ENCODE results near the gene WASHC2A. TPM values are rescaled to one million over a fixed set of nuclear protein-coding genes. Genes with fewer than 3 reads are reported as not detected.
A peak's percentile ranks its signal among the peaks of the same experiment; 100 is the strongest.
"Not testable (repeated sequence)": the region's sequence is repeated elsewhere in the genome, so short reads cannot be mapped to it uniquely, and the experiment has no call there.

The WASHC2A gene
- polyA plus RNA-seq, 1 experiment: 59.9 TPM

GRCh38 chr10:50027195-50027594 is 40.6 kb upstream of the WASHC2A start:
- no peaks in the 10 kb centered on the region for H3K9me3 ChIP-seq (ENCODE audit: control insufficient read depth, insufficient read depth, low read length)
- H3K4me3 ChIP-seq (ENCODE audit: low read depth, low read length): no peak overlapping the region
- POLR2A ChIA-PET: no interaction called here
- H3K27me3 ChIP-seq (ENCODE audit: control insufficient read depth, insufficient read depth, low read length): peaks cover 18% of the 10 kb centered on the region
- no peak for DNase-seq (ENCODE audit: low read depth, low spot score)
- H3K27ac ChIP-seq (ENCODE audit: low read depth, low read length): no peak overlapping the region
- no peak for TF ChIP-seq CTCF (IDR thresholded peaks at IDR 0.05; ENCODE audit: low read depth, low read length)
- CTCF ChIA-PET: no interaction called here

- Histone ChIP-seq H3K27ac (ENCODE audit: low read depth, low read length) (no peak overlapping the region), H3K27me3 (ENCODE audit: control insufficient read depth, insufficient read depth, low read length) (peaks cover 10% of the 10 kb centered on the region), H3K4me3 (ENCODE audit: low read depth, low read length) (no peak overlapping the region), H3K9me3 (ENCODE audit: control insufficient read depth, insufficient read depth, low read length) (no peaks in the 10 kb centered on the region)
- DNase-seq (ENCODE audit: low read depth, low spot score): peak; percentile 39
- no peak for TF ChIP-seq CTCF (IDR thresholded peaks at IDR 0.05; ENCODE audit: low read depth, low read length)
- POLR2A ChIA-PET: no interaction called here
- CTCF ChIA-PET: no interaction called here
Observed at GRCh38 chr10:50033481-50033880, 34.3 kb upstream of the WASHC2A start.

- H3K4me3 ChIP-seq (ENCODE audit: low read depth, low read length); H3K9me3 ChIP-seq (ENCODE audit: control insufficient read depth, insufficient read depth, low read length); CTCF ChIA-PET; H3K27me3 ChIP-seq (ENCODE audit: control insufficient read depth, insufficient read depth, low read length); H3K27ac ChIP-seq (ENCODE audit: low read depth, low read length); POLR2A ChIA-PET: not testable (repeated sequence)
- DNase-seq (ENCODE audit: low read depth, low spot score): peak; percentile 10
Observed at GRCh38 chr10:50035337-50035736, 32.4 kb upstream of the WASHC2A start.

- no peak for TF ChIP-seq CTCF (IDR thresholded peaks at IDR 0.05; ENCODE audit: low read depth, low read length)
- no peak for DNase-seq (ENCODE audit: low read depth, low spot score)
- POLR2A ChIA-PET: no interaction called here
Observed at GRCh38 chr10:50044941-50045664, 22.7 kb upstream of the WASHC2A start.

GRCh38 chr10:50046457-50046856 is 21.3 kb upstream of the WASHC2A start:
- H3K4me3 ChIP-seq (ENCODE audit: low read depth, low read length); POLR2A ChIA-PET; H3K27ac ChIP-seq (ENCODE audit: low read depth, low read length); H3K27me3 ChIP-seq (ENCODE audit: control insufficient read depth, insufficient read depth, low read length); H3K9me3 ChIP-seq (ENCODE audit: control insufficient read depth, insufficient read depth, low read length); DNase-seq (ENCODE audit: low read depth, low spot score); CTCF ChIA-PET: not testable (repeated sequence)

More at GRCh38 chr10:50044941-50045664, 22.7 kb upstream of the WASHC2A start:
- CTCF ChIA-PET: interaction anchor here (0.6 kb wide), 1 partner anchor 468 kb away, joined by 3 read pairs; no protein-coding TSS in a partner anchor
- Histone ChIP-seq H3K9me3 (ENCODE audit: control insufficient read depth, insufficient read depth, low read length) (no peaks in the 10 kb centered on the region), H3K4me3 (ENCODE audit: low read depth, low read length) (no peak overlapping the region), H3K27me3 (ENCODE audit: control insufficient read depth, insufficient read depth, low read length) (peaks cover 2% of the 10 kb centered on the region), H3K27ac (ENCODE audit: low read depth, low read length) (no peak overlapping the region)

DNA sequence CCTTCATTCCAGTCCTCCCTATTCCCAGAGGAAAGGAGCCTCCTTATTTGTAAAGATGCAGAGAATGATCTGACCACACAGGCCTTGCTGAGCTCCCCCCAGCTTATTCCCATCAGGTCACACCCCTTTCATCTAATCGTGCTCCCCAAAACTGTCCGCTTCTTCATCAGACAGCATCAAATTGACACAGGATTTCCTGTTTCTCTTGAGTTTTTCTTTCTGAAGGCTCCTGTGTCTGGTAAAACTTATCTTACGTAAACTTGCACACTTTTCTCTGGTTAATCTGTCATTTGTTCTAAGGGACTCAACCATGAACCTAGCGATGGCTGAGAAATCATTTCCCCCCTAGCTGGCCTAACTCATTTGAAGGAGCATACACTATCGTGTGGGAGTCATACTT is 20.2 kb upstream of the WASHC2A start:
- H3K9me3 ChIP-seq (ENCODE audit: control insufficient read depth, insufficient read depth, low read length); CTCF ChIA-PET; POLR2A ChIA-PET; H3K27ac ChIP-seq (ENCODE audit: low read depth, low read length); H3K27me3 ChIP-seq (ENCODE audit: control insufficient read depth, insufficient read depth, low read length); H3K4me3 ChIP-seq (ENCODE audit: low read depth, low read length); DNase-seq (ENCODE audit: low read depth, low spot score): not testable (repeated sequence)

- H3K4me3 ChIP-seq (ENCODE audit: low read depth, low read length); H3K9me3 ChIP-seq (ENCODE audit: control insufficient read depth, insufficient read depth, low read length); DNase-seq (ENCODE audit: low read depth, low spot score); H3K27me3 ChIP-seq (ENCODE audit: control insufficient read depth, insufficient read depth, low read length); H3K27ac ChIP-seq (ENCODE audit: low read depth, low read length); POLR2A ChIA-PET: not testable (repeated sequence)
- CTCF ChIA-PET: interaction anchor here (0.7 kb wide), 1 partner anchor 513 kb away, joined by 3 read pairs; no protein-coding TSS in a partner anchor
Observed at GRCh38 chr10:50051995-50052660, 15.6 kb upstream of the WASHC2A start.

DNA sequence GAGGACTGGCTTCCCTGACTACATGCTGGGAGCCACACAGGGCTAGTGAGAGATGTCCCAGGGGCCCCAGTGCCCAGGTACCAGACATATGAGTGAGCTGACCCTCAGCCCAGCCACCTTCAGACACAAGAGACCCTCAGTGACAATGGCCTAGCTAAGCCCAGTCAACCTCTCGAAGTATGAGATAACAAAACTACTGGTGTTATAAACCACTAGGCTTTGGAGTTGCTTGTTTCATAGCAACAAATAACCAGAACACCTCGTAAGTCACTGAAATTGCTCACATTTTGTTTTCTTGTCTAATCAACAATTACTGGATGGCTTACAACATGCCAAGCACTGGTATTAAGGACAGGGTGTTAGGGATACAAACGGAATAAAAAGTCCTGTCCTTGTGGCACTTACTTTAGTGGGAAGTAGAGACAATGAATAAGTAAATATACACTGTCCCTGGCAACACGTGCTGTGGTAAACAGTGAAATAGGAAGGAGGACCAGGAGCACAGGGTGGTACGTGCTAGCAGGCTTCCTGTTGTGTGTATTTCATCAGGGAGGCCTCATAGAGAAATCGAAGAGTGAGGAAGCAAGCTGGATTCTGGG is 14.9 kb upstream of the WASHC2A start:
- H3K27me3 ChIP-seq (ENCODE audit: control insufficient read depth, insufficient read depth, low read length); H3K27ac ChIP-seq (ENCODE audit: low read depth, low read length); POLR2A ChIA-PET; DNase-seq (ENCODE audit: low read depth, low spot score); CTCF ChIA-PET; H3K4me3 ChIP-seq (ENCODE audit: low read depth, low read length); H3K9me3 ChIP-seq (ENCODE audit: control insufficient read depth, insufficient read depth, low read length): not testable (repeated sequence)

All from AG04450 (cell line).